ENCODE results near the gene FRMPD1.
"Not testable (repeated sequence)": the region's sequence is repeated elsewhere in the genome, so short reads cannot be mapped to it uniquely, and the experiment has no call there.

GRCh38 chr9:37602061-37602460 lies 48.7 kb upstream of the FRMPD1 start:
- TF ChIP-seq CTCF (IDR thresholded peaks at IDR 0.05; ENCODE audit: low read length); EZH2 (optimal IDR thresholded peaks at IDR 0.05; ENCODE audit: low read depth, low read length): not testable (repeated sequence)
